Activated CD8-positive, alpha-beta T cell treated with anti-CD3 and anti-CD28 coated beads for 36 hours (primary cell): Measurements from ENCODE around the gene NPHP4. TPM values are rescaled to one million over a fixed set of nuclear protein-coding genes. Genes with fewer than 3 reads are reported as not detected.

Experiments
- ATAC-seq: fragments of 200-7000 bp; cut with Tn5 transposase; one replicate; pipeline ENCODE4 v1.10.0; 2021; ENCODE audit warnings: mild to moderate bottlenecking, moderate library complexity
- CTCF ChIA-PET: fragments of 350-600 bp; sonication (Branson Sonifier 250); formaldehyde crosslinking; loops from one replicate; lab custom pipeline; 2021; ENCODE audit warnings: antibody characterized with exemption; lab: Charles Lee
- POLR2A ChIA-PET: fragments of 350-600 bp; sonication (Branson Sonifier 250); formaldehyde crosslinking; loops from one replicate; lab custom pipeline; 2021; ENCODE audit warnings: antibody characterized with exemption; lab: Charles Lee
- DNase-seq: peaks from one replicate; pipeline ENCODE4 v3.0.0-alpha.2; 2020
- H3K27ac Mint-ChIP-seq: one replicate; pipeline ENCODE4 v1.8.0; 2021; ENCODE audit warnings: mild to moderate bottlenecking, mixed read lengths
- H3K27me3 Mint-ChIP-seq: one replicate; pipeline ENCODE4 v1.8.0; 2021; ENCODE audit warnings: mixed read lengths
- H3K36me3 Mint-ChIP-seq: one replicate; pipeline ENCODE4 v1.8.0; 2021; ENCODE audit warnings: low read depth, mixed read lengths
- H3K4me1 Mint-ChIP-seq: one replicate; pipeline ENCODE4 v1.8.0; 2021; ENCODE audit warnings: low read depth, mixed read lengths
- H3K4me3 Mint-ChIP-seq: one replicate; pipeline ENCODE4 v1.8.0; 2021; ENCODE audit warnings: mild to moderate bottlenecking, moderate library complexity, mixed read lengths
- H3K9me3 Mint-ChIP-seq: one replicate; pipeline ENCODE4 v1.8.0; 2021; ENCODE audit warnings: mixed read lengths
- CTCF ChIP-seq: fragments of 200-600 bp; IDR thresholded peaks from one replicate; pipeline ENCODE4 v1.8.0; 2022; ENCODE audit warnings: antibody characterized with exemption, mild to moderate bottlenecking
- intact Hi-C: fragments of 100-400 bp; cut with micrococcal nuclease; formaldehyde crosslinking; loops from one replicate; pipeline ENCODE4 v1.10.0; 2022
- total RNA-seq, 2 experiments: library from RNA; stranded (reverse); gene quantifications; one replicate each; pipeline ENCODE4 v1.2.3, GENCODE V29; 2021

NPHP4 gene
- total RNA-seq, 2 experiments from 2014 or later: 16.5 to 16.8 TPM

GRCh38 chr1:5860277-5860676 lies 131.9 kb downstream of the NPHP4 start:
- Mint-ChIP-seq H3K9me3 (no peaks in the 10 kb centered on the region), H3K36me3 (no peaks in the 10 kb centered on the region), H3K4me3 (no peak overlapping the region), H3K27me3 (no peaks in the 10 kb centered on the region), H3K4me1 (no peaks in the 10 kb centered on the region), H3K27ac (no peak overlapping the region)
- ChIA-PET POLR2A (no interaction called here), CTCF (interaction anchor here (0.6 kb wide), 1 partner anchor 29 kb away, joined by 3 read pairs; no protein-coding TSS in a partner anchor)
- no peak for TF ChIP-seq CTCF
- no peak for DNase-seq
- ATAC-seq: no peak
- intact Hi-C loops: no loop called here

DNA sequence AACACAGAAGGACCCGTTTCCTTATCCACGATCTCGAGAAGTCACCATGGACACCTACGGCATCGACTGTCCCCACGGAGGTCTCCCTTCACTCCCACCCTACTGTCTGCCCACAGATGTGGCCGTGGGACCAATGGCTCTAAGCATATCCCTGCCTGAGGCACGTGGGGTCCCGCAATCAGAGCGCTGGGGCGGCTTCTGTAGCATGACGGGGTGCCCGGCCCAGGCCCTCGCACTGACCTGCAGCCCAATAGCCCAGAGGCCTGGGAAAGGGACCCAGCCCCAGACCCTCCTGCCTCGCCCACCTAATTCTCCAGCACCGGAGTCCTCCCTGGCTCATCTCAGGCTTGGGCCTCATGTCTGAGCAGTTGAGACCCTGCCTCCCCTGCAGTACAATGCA lies 132.5 kb downstream of the NPHP4 start:
- Mint-ChIP-seq H3K27me3 (no peaks in the 10 kb centered on the region), H3K4me1 (no peaks in the 10 kb centered on the region), H3K36me3 (no peaks in the 10 kb centered on the region), H3K9me3 (no peaks in the 10 kb centered on the region), H3K27ac (no peak overlapping the region), H3K4me3 (no peak overlapping the region)
- TF ChIP-seq CTCF: no peak
- no peak for DNase-seq
- intact Hi-C loops: no loop called here
- no peak for ATAC-seq
- ChIA-PET POLR2A (no interaction called here), CTCF (no interaction called here)

DNA sequence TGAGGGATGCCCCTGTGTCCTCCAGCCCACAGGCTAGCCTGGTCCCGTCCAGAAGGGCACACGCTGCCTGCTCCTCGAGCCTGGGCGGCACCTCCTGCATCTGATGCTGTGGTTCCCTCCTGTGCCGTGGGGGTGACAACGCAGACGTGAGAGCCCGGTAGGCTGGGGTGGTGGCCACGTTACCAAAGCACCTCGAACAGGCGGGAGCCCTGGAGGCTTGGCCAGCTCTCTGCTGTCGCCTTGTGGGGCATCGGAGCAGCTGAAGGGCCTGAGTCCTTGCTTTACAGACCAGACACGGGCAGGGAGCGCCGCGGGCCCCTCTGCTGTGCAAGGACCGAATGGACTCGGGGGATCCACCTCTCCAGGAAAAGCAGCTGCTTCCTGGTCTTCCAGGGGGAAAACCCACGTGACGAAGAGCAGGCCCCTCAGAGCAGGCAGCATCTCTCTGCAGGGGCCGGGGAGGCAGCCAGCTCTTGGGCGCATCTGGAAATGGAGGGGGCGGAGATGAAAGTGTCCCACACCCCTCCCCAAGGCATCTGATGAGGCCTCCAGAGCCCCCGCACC lies 133.3 kb downstream of the NPHP4 start:
- no peak overlapping the region for H3K27ac Mint-ChIP-seq
- H3K4me1 Mint-ChIP-seq: no peaks in the 10 kb centered on the region
- ATAC-seq (no peak), DNase-seq (no peak)
- no peak for TF ChIP-seq CTCF
- CTCF ChIA-PET: no interaction called here
- intact Hi-C loops: no loop called here
- no peak overlapping the region for H3K4me3 Mint-ChIP-seq
- no peaks in the 10 kb centered on the region for H3K9me3 Mint-ChIP-seq
- POLR2A ChIA-PET: no interaction called here
- H3K36me3 Mint-ChIP-seq: no peaks in the 10 kb centered on the region
- no peaks in the 10 kb centered on the region for H3K27me3 Mint-ChIP-seq

DNA sequence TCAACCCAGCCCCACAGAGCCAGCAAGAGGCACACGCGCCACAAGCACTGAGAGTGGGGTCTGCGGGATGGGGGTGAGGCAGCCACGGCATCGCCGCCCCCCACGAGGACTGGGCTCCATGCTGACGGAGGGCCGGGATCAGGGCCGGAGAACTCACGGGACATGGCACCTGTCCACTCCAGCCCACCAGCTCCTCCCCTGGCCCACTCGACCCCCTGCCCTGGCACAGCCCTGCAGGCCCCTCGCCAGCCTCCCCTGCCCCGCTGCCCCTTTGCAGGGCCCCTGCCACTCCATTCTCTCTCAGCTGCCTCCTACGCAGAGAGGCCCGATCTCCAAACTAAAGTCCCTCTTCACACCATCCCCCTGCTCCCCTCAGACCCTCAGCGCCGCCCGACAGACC lies 134.0 kb downstream of the NPHP4 start:
- Mint-ChIP-seq H3K9me3 (no peaks in the 10 kb centered on the region), H3K4me1 (no peaks in the 10 kb centered on the region), H3K27me3 (no peaks in the 10 kb centered on the region), H3K27ac (no peak overlapping the region), H3K36me3 (no peaks in the 10 kb centered on the region), H3K4me3 (no peak overlapping the region)
- CTCF ChIA-PET: no interaction called here
- DNase-seq (no peak), ATAC-seq (no peak)
- no peak for TF ChIP-seq CTCF
- POLR2A ChIA-PET: no interaction called here
- intact Hi-C loops: no loop called here

DNA sequence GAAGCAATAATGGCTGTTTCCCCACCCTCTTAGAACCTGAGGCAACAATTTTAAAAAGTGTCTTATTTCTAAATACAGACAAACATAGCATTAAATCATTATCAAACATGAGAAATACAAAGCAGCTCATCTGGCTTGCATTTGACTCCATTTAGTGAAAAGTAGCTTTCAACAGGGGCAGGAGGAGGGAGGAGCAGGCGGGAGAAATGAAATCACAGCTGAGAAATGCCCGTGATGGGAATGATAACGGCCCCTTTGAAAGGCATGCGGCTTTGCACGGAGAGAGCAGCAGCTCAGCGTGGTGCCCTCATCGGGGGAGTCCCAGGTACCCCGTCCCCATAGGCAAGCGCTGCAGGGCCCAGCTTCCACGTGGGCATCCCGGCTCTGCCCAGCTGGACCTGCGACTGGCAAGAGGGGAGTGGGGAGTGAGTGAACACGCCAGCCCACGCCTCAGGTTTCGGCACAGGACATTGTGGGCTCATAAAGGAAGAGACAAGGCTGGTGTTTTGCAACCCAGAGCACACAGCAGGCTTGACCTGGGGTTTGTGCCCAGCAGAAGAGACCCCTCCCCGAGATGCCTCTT lies 134.6 kb downstream of the NPHP4 start:
- no peak for TF ChIP-seq CTCF
- H3K4me1 Mint-ChIP-seq: no peaks in the 10 kb centered on the region
- no peak overlapping the region for H3K4me3 Mint-ChIP-seq
- no peaks in the 10 kb centered on the region for H3K27me3 Mint-ChIP-seq
- H3K27ac Mint-ChIP-seq: no peak overlapping the region
- ChIA-PET POLR2A (no interaction called here), CTCF (no interaction called here)
- intact Hi-C loops: no loop called here
- no peak for ATAC-seq
- H3K9me3 Mint-ChIP-seq: no peaks in the 10 kb centered on the region
- no peak for DNase-seq
- H3K36me3 Mint-ChIP-seq: no peaks in the 10 kb centered on the region
